Measurements from ENCODE around the gene NCAPG. TPM values are rescaled to one million over a fixed set of nuclear protein-coding genes. Genes with fewer than 3 reads are reported as not detected.

The NCAPG gene
- total and polyA plus RNA-seq, 10 of the 15 experiments (the other 5 are each of a cell fraction or from before 2014, with no cell fraction given) = 17.3 to 93.9 (median 53.7) TPM

GRCh38 chr4:17817027-17817426 lies 6.2 kb downstream of the NCAPG start:
- Histone ChIP-seq H4K20me1 (ENCODE audit: control insufficient read depth, insufficient read depth) (no peaks in the 10 kb centered on the region), H3K4me1 (ENCODE audit: control insufficient read depth, insufficient read depth, low read length) (no peaks in the 10 kb centered on the region), H3K4me2 (ENCODE audit: control insufficient read depth, insufficient read depth) (peak overlapping the region; percentile 55), H3K27ac (ENCODE audit: control insufficient read depth, insufficient read depth) (no peak overlapping the region), H3K36me3 (ENCODE audit: control insufficient read depth in 2 of 2, insufficient read depth in 2 of 2, low read length in 1 of 2) (peaks cover 0 to 20% of the 10 kb centered on the region in 2 experiments; a peak in 1 of 4 replicates), H3K27me3 (replicated peaks in 1 of 2; ENCODE audit: control insufficient read depth in 2 of 2, insufficient read depth in 2 of 2, low read length in 1 of 2) (no peaks in the 10 kb centered on the region; a peak in 1 of 4 replicates), H3K79me2 (ENCODE audit: control insufficient read depth, insufficient read depth, low read length) (peaks cover 60% of the 10 kb centered on the region), H3K4me3 (no peak overlapping the region), H3K9ac (ENCODE audit: control insufficient read depth, insufficient read depth, low read length) (no peak overlapping the region), H3K9me3 (replicated peaks; ENCODE audit: control insufficient read depth, insufficient read depth, low read length) (no peaks in the 10 kb centered on the region), H2AFZ (ENCODE audit: control insufficient read depth, low read depth, low read length) (peak overlapping the region; percentile 74)
- no TSS peak for BruUV-seq (replicated peaks)
- peak; percentile 83 for ATAC-seq
- ChIA-PET RAD21 (ENCODE audit: unreplicated experiment) (interaction anchor here (0.6 to 2.4 kb wide), 23 partner anchors 9 to 777 kb away, joined by 3 to 23 read pairs (median 4); no protein-coding TSS in a partner anchor), POLR2A (interaction anchor here (1.0 kb wide), 1 partner anchor 9 kb away, joined by 5 read pairs; no protein-coding TSS in a partner anchor), SMC1A (ENCODE audit: uncharacterized antibody, unreplicated experiment) (interaction anchor here (0.6 to 5.1 kb wide), 24 partner anchors 9 to 777 kb away, joined by 3 to 46 read pairs (median 4); partner anchors contain the start of gene LCORL), CTCF (interaction anchor here (0.7 to 4.5 kb wide), 54 partner anchors 9 to 778 kb away, joined by 3 to 78 read pairs (median 4); partner anchors contain the start of gene LCORL)
- DNase-seq (ENCODE audit: low read depth, low spot score) = peak; percentile 41
- FAIRE-seq = peak; percentile 82
- 39% methylated on average over 5 of the region's 5 CpGs for WGBS (ENCODE audit: insufficient coverage, insufficient replicate concordance, low lambda C conversion rate, missing lambda C conversion rate)
- in situ Hi-C loops (cut with MboI) = loop anchor here (5.0 to 10.0 kb wide), 3 partner anchors 208 to 775 kb away; partner anchors contain the start of gene LCORL
- intact Hi-C loops (cut with micrococcal nuclease; ENCODE audit: unreplicated experiment) = loop anchor here (1.0 to 10.0 kb wide), 3 partner anchors 388 to 776 kb away; no protein-coding TSS in a partner anchor
- TF ChIP-seq, protein P1, sequence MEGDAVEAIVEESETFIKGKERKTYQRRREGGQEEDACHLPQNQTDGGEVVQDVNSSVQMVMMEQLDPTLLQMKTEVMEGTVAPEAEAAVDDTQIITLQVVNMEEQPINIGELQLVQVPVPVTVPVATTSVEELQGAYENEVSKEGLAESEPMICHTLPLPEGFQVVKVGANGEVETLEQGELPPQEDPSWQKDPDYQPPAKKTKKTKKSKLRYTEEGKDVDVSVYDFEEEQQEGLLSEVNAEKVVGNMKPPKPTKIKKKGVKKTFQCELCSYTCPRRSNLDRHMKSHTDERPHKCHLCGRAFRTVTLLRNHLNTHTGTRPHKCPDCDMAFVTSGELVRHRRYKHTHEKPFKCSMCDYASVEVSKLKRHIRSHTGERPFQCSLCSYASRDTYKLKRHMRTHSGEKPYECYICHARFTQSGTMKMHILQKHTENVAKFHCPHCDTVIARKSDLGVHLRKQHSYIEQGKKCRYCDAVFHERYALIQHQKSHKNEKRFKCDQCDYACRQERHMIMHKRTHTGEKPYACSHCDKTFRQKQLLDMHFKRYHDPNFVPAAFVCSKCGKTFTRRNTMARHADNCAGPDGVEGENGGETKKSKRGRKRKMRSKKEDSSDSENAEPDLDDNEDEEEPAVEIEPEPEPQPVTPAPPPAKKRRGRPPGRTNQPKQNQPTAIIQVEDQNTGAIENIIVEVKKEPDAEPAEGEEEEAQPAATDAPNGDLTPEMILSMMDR (IDR thresholded peaks at IDR 0.05 in 2 of 3, conservative IDR thresholded peaks at IDR 0.05 in 1 of 3; ENCODE audit: control insufficient read depth in 2 of 3, extremely low read depth in 1 of 3, insufficient read depth in 1 of 3, low read depth in 3 of 3, low read length in 3 of 3) = peak; percentile 37 to 63 (median 61); a peak in 5 of 6 replicates
- TF ChIP-seq RAD21 (IDR thresholded peaks at IDR 0.05; ENCODE audit: insufficient read depth, low read depth, low read length) (peak; percentile 82), ESRRA (IDR thresholded peaks at IDR 0.05; ENCODE audit: low read length) (no peak), SMC3 (IDR thresholded peaks at IDR 0.05; ENCODE audit: borderline replicate concordance, low read length) (peak; percentile 46; the same call in 1 of the 2 replicates), SMARCA5 (IDR thresholded peaks at IDR 0.05) (peak; percentile 58; the same call in 1 of the 2 replicates), EED (IDR thresholded peaks at IDR 0.05; ENCODE audit: low read depth) (no peak), MEF2A (IDR thresholded peaks at IDR 0.05; ENCODE audit: insufficient read depth, low read depth, low read length) (0 out of 2 replicates have a peak, but pooled peaks have one; percentile 13), IRF5 (IDR thresholded peaks at IDR 0.05; ENCODE audit: borderline replicate concordance) (no peak)
- TF ChIP-seq, protein P2, sequence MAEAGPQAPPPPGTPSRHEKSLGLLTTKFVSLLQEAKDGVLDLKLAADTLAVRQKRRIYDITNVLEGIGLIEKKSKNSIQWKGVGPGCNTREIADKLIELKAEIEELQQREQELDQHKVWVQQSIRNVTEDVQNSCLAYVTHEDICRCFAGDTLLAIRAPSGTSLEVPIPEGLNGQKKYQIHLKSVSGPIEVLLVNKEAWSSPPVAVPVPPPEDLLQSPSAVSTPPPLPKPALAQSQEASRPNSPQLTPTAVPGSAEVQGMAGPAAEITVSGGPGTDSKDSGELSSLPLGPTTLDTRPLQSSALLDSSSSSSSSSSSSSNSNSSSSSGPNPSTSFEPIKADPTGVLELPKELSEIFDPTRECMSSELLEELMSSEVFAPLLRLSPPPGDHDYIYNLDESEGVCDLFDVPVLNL (IDR thresholded peaks at IDR 0.05; ENCODE audit: low read depth, low read length) = no peak

Data from GM12878 (cell line).